ENCODE data around the gene NTM.

The NTM gene

GRCh38 chr11:131373756-131374155 is 3.3 kb downstream of the NTM start:
- DNase-seq = no peak

- no peak for DNase-seq
Observed at GRCh38 chr11:131375421-131375820, 5.0 kb downstream of the NTM start.

GRCh38 chr11:131375915-131376314 is 5.5 kb downstream of the NTM start:
- no peak for DNase-seq

GRCh38 chr11:131378931-131379330 is 8.5 kb downstream of the NTM start:
- no peak for DNase-seq

GRCh38 chr11:131385763-131386390 is 15.5 kb downstream of the NTM start:
- no peak for DNase-seq

- no peak for DNase-seq
Observed at GRCh38 chr11:131386408-131386807, 16.0 kb downstream of the NTM start.

GRCh38 chr11:131388030-131388429 is 17.6 kb downstream of the NTM start:
- no peak for DNase-seq

GRCh38 chr11:131389582-131389981 is 19.2 kb downstream of the NTM start:
- no peak for DNase-seq

- no peak for DNase-seq
Observed at GRCh38 chr11:131391176-131391575, 20.8 kb downstream of the NTM start.

GRCh38 chr11:131392528-131393255 is 22.3 kb downstream of the NTM start:
- no peak for DNase-seq

GRCh38 chr11:131393691-131394090 is 23.3 kb downstream of the NTM start:
- no peak for DNase-seq

- DNase-seq = no peak
Observed at GRCh38 chr11:131397675-131398074, 27.3 kb downstream of the NTM start.

GRCh38 chr11:131402040-131402439 is 31.6 kb downstream of the NTM start:
- DNase-seq = no peak

- no peak for DNase-seq
Observed at GRCh38 chr11:131404010-131404409, 33.6 kb downstream of the NTM start.

GRCh38 chr11:131408025-131408640 is 37.7 kb downstream of the NTM start:
- DNase-seq = peak; percentile 32

- no peak for DNase-seq
Observed at GRCh38 chr11:131409345-131409744, 38.9 kb downstream of the NTM start.

GRCh38 chr11:131411636-131412035 is 41.2 kb downstream of the NTM start:
- no peak for DNase-seq

GRCh38 chr11:131412061-131412460 is 41.6 kb downstream of the NTM start:
- no peak for DNase-seq

GRCh38 chr11:131413217-131413616 is 42.8 kb downstream of the NTM start:
- DNase-seq = no peak

- DNase-seq = no peak
Observed at GRCh38 chr11:131418189-131418588, 47.8 kb downstream of the NTM start.

GRCh38 chr11:131421066-131421855 is 50.8 kb downstream of the NTM start:
- no peak for DNase-seq

- no peak for DNase-seq
Observed at GRCh38 chr11:131422029-131422428, 51.6 kb downstream of the NTM start.

- no peak for DNase-seq
Observed at GRCh38 chr11:131422496-131422895, 52.1 kb downstream of the NTM start.

GRCh38 chr11:131423688-131424087 is 53.3 kb downstream of the NTM start:
- DNase-seq = no peak
